ENCODE data around the gene PI4K2B.
"Not testable (repeated sequence)": the region's sequence is repeated elsewhere in the genome, so short reads cannot be mapped to it uniquely, and the experiment has no call there.

The PI4K2B gene

GRCh38 chr4:25240754-25241210, 6.9 kb downstream of the PI4K2B start:
- not testable (repeated sequence) for DNase-seq

- DNase-seq = not testable (repeated sequence)
Observed at GRCh38 chr4:25242195-25242594, 8.4 kb downstream of the PI4K2B start.

DNA sequence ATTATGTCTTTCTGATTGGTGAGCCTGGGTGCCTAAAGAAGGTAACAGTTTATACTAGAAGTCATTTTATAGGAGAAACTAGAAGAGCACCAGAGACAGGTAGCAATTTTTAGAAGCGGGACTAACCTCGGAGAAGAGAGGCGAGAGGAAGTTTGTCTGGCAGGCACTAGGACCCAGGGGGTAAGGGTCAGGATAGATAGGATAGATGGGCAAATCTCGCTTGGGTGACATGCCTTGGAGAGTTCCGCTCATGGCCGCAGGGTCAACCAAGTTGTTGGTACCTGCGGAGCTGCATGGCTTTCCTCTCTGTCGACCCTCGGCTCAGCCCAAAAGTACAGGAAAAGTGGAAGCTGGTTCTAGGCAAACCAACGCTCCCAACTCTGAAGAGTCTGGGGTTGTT, 11.3 kb downstream of the PI4K2B start:
- no peak for DNase-seq

DNA sequence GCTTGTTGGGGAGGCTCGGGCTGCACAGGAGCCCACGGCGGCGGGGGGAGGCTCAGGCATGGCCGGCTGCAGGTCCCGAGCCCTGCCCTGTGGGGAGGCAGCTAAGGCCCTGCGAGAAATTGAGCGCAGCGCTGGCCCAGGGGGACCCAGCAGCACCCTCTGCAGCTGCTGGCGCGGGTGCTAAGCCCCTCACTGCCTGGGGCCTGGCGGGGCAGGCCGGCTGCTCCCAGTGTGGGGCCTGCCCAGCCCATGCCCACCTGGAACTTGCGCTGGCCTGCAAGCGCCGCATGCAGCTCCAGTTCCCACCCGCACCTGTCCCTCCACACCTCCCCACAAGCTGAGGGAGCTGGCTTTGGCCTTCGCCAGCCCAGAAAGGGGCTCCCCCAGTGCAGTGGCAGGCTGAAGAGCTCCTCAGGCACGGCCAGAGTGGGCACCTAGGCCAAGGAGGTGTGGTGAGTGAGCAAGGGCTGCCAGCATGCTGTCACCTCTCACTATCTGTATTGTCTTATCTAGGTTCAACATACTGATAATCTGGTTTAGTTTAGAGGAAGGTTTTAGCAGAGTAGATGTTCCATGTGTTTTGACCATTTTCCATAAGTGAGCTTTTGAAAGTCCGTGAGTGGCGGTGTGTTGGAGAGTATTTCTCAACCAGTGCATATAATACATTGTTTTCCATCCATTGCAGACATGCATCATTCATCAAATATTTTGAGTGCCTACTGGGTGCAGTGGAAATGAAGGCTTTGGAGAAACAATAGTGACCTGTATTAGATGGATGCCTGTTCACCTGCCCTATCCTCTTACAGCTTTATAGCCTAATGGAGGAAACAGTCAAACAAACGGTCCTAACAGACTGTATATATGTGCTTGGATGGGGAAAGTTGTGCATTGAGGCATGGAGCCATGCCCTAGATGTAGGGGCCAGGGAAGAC, 13.1 kb downstream of the PI4K2B start:
- DNase-seq = no peak

GRCh38 chr4:25248875-25249274, 15.0 kb downstream of the PI4K2B start:
- not testable (repeated sequence) for DNase-seq

- not testable (repeated sequence) for DNase-seq
Observed at GRCh38 chr4:25249494-25249893, 15.7 kb downstream of the PI4K2B start.

DNA sequence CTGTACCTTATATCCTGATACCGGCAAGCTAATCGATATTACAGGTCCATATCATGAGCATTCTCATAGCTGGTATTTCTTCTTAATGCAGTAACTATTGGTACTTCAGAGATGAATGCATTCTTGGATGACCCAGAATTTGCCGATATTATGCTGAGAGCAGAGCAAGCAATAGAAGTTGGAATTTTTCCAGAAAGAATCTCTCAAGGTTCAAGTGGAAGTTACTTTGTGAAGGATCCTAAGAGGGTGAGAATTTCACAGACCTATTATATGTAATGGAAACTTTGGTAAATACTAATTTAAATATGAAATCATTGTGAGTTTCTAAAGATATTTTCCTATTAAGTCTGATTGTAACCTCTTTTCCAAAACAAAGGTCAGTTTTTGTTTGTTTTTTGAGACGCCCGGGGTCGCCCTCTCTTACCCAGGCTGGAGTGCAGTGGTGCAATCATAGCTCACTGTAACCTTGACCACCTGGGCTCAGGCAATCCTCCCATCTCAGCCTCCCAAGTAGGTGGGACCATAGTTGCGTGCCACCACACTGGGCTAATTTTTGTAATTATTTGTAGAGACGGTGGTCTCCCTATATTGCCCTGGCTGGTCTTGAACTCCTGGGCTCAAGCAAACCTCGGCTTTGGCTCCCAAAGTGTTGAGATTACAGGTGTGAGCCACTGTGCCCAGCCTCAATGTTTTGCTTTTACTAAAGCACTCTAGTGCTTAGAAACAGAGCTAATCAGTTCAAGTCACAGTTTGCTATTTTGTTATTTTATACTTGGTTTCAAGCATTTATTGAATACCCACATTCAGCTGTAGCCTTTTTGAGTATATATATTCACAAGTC, 18.6 kb downstream of the PI4K2B start:
- DNase-seq = no peak

DNA sequence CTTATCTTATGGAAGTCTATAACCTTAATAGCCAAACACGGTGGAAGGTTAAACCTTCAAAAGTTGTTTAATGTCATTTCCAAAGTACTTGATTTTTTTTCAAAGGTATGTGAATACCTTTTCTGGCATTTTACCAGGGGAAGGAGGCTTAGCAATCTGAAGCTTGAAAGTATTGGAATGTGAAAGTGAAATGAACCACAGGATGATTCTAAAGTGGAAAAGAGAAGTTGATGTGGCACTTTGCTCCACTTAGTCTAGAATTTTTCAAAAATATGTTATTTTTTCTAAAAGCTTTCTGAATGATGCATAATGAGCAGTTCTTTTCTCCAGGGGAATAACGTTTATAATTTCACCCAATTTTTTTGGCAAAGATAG, 19.2 kb downstream of the PI4K2B start:
- DNase-seq = no peak

DNA sequence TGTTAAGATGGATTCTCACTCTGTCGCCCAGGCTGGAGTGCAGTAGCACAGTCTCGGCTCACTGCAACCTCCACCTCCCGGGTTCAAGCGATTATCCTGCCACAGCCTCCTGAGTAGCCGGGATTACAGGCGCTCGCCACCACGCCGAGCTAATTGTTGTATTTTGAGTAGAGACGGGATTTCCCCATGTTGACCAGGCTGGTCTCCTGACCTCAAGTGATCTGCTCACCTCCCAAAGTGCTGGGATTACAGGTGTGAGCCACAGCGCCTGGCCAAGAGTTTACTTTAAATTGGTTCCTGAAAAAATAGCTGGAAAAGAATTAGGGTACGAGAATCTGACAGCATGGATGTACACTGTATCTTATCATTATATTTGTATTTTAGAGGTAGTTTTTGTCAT, 20.0 kb downstream of the PI4K2B start:
- DNase-seq = not testable (repeated sequence)

GRCh38 chr4:25258980-25259578, 25.2 kb downstream of the PI4K2B start:
- no peak for DNase-seq

DNA sequence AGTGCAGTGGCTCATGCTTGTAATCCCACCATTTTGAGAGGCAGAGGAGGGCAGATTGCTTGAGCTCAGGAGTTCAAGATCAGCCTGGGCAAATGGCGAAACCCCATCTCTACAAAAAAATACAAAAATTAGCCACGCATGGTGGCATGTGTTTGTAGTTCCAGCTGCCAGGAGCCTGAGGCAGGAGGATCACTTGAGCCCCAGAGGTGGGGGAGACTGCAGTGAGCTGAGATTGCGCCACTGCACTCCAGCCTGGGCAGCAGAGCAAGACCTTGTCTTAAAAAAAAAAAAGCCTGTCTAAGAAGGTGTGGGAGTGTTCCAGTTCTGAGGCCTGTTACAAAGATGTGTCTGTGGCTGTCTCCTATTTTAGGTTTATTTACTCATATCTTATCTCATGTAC, 38.0 kb downstream of the PI4K2B start:
- DNase-seq = no peak

DNA sequence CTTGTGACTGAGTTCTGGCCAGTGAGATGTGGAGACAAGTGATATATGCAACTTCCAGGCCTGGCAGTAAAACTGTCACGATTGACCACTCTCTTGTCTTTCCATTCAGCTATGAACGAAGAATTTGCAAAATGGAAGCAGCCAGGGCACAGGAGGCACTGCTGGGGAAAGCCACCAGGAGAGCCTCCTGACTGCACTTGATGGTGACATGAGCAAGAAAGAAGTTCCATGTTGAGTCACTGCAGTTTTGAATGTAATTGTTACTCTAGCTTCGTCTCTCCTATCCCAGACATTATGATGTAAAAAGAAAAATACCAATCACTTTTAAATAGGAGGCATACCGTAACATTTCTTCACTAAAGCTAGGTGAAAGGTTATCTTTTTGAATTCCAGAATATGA, 46.4 kb downstream of the PI4K2B start:
- DNase-seq = no peak

GRCh38 chr4:25283948-25284347, 50.1 kb downstream of the PI4K2B start:
- DNase-seq = no peak

DNA sequence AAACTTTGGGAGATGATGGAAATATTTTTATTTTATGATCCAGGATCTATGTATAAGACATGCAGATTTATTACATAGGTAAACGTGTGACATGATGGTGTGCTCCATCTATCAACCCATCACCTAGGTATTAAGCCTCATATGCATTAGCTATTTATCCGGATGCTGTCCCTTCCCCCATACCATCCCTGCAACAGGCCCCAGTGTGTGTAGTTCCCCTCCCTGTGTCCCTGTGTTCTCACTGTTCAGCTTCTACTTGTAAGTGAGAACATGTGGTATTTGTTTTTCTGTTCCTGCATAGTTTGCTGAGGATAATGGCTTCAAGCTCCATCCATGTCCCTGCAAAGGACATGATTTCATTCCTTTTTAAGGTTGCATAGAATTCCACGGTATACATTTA, 50.6 kb downstream of the PI4K2B start:
- DNase-seq = no peak

GRCh38 chr4:25290490-25291067, 56.7 kb downstream of the PI4K2B start:
- DNase-seq = no peak

DNA sequence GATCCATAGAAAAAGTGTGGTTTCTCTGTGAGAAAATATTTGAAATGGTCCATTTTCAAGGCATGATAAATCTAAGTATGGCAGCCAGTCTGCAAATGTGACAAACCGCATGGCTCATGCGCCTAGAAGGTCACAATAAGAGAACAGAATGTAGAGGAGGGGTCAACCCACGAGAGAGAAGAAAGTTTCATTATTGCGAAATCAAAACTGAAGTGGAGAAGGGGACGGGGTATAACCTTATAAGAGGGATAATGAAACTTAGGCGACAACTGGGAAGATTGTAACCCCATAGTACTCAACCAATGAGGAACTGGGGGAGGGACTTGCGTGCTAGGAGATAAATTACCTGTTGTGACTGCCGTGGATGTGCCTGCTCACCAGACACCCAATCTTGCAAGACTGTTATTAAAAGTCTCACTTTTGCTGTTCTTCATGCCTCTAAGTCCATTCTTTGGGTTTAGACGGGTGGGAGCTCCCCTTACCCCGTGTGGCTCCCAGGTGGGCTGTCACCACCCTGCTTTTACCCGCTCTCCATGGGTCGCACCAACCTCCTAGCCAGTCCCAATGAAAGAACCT, 57.4 kb downstream of the PI4K2B start:
- DNase-seq = no peak

DNA sequence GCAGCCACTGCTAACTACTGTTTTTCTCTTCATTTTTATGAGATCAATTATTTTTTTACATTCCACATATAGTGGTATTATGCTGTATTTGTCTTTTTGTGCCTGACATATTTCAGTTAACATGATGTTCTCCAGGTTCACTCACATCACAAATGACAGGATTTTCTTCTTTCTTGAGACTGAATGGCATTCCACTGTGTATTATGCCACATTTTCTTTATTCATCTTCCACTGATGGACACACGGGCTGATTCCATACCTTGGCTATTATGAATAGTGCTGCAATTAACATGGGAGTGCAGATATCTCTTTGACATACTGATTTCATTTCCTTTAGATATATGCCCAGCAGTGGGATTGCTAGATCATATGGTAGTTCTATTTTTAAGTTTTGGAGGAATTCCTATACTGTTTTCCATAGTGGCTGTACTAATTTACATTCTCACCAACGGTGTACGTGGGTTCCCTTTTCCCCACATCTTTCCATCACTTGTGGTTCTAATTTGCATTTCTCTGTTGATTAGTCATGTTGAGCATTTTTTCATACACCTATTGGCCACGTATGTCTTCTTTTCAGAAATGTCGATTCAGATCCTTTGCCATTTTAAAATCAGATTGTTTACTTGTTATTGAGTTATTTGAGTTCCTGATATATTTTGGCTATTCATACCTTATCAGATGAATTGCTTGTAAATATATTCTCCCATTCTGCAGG, 63.9 kb downstream of the PI4K2B start:
- no peak for DNase-seq

- no peak for DNase-seq
Observed at GRCh38 chr4:25299476-25300203, 65.8 kb downstream of the PI4K2B start.

DNA sequence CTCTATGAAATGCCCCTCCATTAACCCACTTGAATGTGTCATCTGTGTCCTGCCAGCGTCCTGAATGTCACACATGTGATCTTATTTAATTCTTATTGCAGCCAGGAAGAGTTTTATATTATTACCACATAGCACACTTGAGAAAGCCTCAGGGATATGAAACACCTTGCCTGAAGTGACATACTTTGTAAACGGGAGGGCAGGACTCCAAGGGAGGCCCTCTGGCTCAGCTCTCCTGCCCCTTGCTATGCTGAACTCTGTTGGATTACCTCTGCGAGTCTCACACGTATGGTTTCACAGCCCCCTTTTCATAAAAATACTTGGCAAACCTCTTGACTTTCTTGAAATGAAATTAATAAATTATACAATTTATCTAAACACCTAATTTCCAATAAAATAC, 67.6 kb downstream of the PI4K2B start:
- DNase-seq = no peak

DNA sequence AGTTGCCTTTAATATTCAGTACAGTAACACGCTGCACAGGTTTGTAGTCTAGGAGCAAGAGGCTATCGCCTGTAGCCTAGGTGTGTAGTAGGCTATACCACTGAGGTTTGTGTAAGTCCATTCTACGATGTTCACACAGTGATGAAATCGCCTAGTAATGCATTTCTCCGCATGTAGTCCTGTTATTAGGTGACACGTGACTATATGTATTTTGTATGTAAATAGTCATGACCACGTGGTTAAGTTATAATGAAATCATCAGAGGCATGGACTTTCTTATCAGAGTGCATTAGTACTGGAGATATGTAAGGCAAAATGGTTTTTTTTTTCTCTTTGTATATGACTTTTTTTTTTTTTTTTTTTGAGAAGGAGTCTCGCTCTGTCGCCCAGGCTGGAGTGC, 68.8 kb downstream of the PI4K2B start:
- DNase-seq = no peak

GRCh38 chr4:25303578-25303977, 69.7 kb downstream of the PI4K2B start:
- DNase-seq = no peak
